ENCODE data around the gene USH1G.

The USH1G gene

DNA sequence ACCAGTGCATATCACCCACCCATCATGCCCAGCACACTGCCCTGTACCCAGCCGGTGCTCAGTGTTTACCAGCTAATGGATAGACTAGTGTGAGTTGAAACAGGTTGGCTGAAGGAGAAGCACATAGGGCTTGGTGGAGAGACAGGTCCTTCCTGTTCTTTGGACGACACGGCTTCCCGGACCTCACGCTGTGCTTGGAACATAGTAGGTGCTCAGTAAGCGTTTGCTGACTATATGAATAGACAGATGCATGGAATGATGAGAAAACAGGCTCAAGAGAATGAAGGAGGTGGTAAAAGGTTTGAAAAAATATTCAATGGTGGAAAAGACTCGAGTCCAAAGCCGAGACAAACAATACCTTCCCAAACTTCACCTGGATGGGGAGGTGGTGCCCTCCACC, 22.8 kb downstream of the USH1G start:
- DNase-seq, result no peak

- no peak for DNase-seq
Observed at GRCh38 chr17:74898376-74898946, 24.6 kb downstream of the USH1G start.

DNA sequence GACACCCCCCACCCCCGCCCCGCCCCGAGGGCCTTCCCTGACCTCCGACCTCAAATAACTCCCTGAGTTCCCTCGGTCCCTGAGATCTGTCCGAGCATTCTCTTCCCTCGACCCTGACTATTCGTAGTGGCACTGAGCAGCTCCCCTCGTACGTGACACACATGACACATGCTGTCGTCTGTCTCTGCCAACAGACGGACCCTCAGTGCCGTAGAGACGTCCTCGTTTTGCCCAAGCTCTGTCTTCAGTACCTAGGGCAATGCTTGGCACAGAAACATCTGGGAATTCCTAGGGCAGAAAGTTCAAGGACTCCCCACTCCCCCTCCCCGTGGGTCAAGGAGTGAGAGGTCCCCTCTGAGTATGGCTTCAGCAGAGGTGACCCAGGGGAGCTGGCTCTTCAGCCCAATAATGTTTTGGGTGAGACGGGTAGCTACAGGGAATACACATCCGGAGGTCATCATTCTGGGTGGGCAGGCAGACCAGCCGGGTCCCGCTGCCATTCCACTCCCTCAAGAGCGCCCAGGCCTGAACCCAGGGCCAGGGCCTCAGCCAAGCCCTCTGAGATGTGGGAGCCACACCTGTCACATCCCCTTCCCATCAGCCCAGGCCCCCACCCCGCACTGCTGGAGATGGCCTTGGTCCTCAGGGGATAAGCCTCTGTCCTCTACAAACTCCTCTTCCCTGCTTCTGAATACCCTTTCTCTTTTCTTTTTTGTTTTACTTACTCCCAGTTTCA, 29.0 kb downstream of the USH1G start:
- DNase-seq, result no peak

GRCh38 chr17:74892974-74893911, 29.8 kb downstream of the USH1G start, which contains the start of gene FADS6:
TSS of gene FADS6 (minus strand) at chr17:74893633. CDS start at chr17:74893595, 38 bp downstream.
- no peak for DNase-seq

DNA sequence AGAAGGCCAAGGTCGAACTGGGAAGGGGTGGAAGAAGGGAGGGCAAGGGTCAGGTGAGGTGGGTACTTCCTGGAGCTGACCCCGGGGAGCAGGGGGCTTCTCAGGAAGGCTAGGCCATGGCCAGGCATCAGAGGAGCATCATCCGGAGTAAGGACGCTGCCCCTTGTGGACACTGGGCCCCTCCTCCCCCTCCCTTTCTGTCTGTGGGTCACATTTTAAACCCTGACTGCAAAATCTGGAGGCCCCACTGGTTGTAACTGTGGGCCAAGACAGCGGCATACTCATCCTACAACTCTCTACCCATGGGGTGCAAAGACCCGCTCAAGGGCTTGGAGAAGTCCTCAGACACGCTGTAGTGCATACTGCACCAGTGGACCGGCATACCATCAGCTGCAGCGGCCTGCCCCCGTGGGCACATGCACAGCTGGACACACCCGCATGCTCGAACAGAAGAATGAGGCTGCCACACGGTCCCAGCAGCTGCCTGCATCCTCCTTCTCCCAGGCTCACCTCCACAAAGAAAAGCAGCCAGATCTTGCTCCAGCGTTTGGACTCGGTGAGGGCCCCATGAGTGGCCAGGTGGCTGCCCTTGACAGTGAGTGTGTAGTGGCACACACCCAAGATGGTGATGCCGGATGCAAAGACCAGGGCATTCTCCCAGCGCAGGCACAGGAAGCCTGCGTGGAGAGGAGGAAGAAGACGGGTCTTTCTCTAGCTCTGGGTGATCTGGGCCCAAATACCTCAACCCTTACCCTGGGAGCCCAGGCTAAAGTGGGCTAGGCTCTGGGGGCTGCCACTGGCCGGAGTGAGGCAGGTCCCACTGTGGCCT, 30.8 kb downstream of the USH1G start:
- DNase-seq, result no peak

GRCh38 chr17:74890554-74890953, 32.5 kb downstream of the USH1G start:
- DNase-seq, result no peak

- DNase-seq, result no peak
Observed at GRCh38 chr17:74888469-74888868, 34.6 kb downstream of the USH1G start.

GRCh38 chr17:74883241-74883745, 39.8 kb downstream of the USH1G start:
- DNase-seq, result peak; percentile 75

GRCh38 chr17:74882517-74883240, 40.4 kb downstream of the USH1G start:
- no peak for DNase-seq

- DNase-seq, result no peak
Observed at GRCh38 chr17:74881073-74881472, 42.0 kb downstream of the USH1G start.

DNA sequence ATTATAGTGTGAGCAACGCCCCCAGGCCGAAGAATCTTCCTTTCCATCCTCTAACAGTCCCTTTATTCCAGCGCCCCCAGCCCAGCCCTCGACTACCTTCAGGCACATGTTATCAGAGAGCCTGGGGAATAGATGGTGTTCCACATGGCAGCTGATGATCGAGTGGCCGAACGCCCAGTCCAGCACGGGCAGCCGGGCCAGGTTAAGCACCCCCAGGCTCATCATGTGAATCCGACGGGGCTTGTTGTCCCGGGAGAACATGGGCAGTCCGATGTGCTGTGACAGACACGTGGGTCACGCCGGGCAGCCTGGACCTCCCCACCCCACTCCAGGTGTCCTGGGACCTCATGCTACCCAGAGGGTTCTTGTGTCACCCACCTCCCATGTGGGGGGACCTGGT, 43.7 kb downstream of the USH1G start:
- no peak for DNase-seq

DNA sequence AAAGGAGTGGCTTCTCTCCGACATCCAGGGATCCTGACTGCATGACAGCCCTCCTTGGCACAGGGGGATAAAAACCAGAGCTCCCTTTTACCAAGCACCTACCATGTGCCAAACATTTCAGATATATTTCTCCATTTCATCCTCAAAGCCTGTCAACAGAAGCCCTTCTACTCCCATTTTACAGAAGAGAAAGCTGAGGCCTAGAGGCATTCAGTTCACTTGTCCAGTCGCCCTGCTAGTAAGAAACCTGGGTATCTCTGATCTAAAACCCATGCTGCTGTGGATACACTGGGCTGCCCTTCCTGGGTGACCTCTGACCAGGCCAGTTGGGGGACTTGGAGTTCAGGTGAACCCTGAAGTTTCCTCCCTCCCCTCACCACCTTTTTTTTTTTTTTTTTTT, 44.4 kb downstream of the USH1G start:
- no peak for DNase-seq

DNA sequence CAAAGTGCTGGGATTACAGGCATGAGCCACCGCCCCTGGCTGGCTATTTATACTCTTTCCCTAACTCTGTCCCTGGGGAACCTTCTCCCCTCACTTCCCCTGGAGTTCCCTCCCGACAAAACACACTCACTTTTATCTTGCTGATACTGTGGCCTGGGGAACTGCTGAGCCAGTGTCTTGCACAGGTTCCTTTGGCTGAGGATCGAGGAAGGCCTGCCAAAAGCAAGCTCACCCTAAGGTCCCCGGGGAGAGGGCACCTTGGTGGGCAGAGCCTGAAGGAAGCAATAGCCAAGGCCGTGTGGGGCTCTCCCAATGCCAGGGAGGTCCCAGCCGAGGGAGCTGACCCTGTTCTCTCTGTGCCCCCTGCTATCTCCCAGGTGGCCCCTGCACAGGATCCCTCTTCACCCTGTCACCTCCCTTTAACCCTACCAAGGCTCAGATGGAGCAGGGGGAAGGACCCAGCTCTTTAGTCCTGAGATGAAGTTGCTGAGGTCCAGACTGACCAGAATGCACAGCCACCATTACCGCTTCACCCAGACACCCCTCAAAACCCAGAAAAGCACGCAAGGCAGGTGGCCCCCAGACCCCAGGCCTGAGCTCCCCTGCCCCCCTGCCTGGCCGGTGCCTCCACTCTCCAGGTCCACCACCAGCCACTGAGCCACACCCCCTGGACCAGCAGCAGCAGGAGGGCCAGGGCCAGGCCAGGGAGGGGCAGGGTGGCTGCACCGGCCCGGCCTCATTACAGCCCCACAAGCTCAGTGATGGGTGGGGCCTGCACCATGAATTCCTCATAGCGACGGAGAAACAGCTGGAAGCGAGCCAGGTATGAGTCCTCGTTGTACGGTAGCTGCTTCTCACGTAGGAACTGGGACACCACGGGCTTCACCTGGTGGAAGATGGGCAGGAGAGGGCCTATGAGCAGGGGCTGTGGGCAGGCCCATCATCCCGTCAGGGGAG, 45.2 kb downstream of the USH1G start:
- no peak for DNase-seq

- DNase-seq, result no peak
Observed at GRCh38 chr17:74875977-74876593, 47.0 kb downstream of the USH1G start.

DNA sequence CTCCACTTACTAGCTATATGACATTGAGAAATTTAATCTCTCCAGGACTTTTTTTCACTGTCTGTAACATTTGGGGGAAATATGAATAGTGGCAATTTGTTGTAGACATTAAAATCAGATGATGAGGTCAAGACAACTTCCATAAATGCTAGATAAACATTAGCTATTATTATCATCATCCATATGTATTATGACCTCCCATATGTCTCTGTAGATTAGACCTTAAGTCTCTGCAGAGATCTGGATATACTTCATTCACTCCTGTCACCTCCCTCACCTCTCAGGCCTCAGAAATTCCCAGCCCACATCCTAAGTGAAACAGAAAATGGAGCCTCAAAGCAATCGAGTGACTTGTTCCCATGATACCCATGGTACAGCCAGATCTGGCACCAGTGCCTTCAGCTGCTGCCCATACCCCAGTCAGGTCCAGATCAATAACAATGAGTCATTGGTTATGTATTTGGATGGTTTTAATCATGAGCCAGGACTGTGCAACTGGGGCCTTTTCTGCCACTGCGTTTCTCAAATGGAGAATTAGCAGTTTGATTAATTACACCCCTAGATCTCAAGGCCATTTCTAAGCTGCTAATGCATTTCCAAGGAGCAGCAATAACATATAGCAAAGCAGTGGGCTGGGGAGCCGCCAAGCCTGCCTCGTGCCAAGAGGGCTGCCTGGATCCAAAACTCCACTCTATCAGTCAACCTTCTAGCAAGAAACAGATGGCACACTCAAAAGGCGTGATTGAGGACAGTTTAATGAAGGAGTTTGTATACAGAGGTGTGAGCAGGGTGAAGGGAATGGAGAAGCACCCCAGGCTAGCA, 47.7 kb downstream of the USH1G start:
- no peak for DNase-seq

DNA sequence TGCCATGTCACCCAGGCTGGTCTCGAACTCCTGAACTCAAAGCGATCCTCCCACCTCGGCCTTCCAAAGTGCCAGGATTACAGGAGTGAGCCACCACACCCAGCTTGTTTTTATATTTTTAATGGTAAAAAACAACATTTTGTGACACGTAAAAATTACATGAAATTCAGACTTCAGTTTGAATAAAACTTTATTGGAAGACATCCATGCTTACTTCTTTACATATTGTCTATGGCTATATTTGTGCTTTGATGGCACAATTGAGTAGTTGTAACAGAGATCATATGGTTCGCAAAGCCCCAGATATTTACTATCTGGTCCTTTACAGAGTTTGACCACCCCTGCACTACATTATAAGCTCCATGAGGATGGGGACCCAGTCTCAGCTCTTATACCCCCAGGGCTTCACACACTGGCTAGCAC, 48.4 kb downstream of the USH1G start:
- DNase-seq, result no peak

- peak; percentile 40 for DNase-seq
Observed at GRCh38 chr17:74873874-74874614, 49.0 kb downstream of the USH1G start.
